ENCODE measurements around the gene SETBP1.

SETBP1 gene

GRCh38 chr18:44901283-44901682, 220.6 kb downstream of the SETBP1 start:
- no peak for DNase-seq
- ATAC-seq = no peak

DNA sequence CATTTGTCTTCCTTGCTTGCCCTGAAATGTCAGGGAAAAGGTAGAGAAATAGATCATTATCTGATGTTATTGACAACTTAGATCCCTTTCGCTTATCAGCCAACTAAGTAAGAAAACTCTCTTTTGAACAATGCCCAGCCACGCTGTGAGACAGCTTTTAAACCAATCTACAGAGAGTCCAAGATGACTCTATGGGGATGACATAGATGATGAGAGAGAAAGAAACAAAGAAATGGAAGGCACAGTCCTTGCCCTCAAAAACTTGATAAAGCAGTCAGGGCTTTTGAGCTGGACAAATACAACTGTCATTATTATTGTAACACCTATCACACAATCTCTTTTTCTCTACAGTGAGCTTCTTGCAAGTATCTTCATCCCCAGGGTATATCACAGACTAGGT, 222.6 kb downstream of the SETBP1 start:
- DNase-seq (no peak), ATAC-seq (no peak)

DNA sequence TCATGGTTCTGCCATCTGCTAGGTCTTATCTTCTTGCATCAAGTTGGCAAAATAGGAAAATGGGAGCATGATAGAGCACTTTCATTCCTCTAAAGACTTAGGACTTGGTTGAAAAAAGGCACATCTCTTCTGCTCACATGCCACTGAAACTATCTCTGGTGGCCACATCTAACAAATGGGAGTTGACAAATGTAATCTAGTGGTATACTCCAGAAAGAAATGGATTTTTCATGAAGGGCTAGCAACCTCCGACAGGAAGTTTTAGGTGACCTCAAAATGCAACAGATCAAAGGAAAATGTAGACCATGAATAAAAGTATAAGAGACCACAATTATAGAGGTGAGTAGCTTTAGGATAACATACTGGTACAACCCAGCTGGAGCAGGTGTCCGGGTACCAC, 224.1 kb downstream of the SETBP1 start:
- DNase-seq (no peak), ATAC-seq (no peak)

DNA sequence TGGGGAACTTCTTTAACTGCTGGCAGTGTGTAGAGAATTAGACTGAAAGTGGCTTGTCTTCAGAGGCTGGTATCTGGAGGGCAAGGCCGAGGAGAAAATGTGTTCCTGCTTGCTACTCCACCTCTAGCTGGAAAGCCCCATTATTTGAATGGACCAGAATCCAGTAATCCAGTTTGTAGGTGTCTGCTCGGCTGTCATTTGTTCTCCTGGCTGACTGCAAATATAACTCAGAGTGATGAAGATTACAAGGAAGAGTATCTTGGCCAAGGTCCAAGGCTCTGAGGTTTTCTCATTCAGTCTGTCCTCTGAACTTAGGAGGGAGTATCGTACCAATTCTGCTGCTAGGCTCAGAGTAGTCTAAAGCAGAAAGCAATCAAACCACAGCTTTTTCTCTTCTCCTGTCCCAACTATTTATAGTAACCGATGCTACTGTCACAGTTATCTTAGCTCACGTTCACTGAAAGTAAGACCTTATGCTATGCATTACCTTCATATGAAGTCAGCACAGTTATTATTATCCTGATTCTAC, 228.6 kb downstream of the SETBP1 start:
- DNase-seq (no peak), ATAC-seq (no peak)

DNA sequence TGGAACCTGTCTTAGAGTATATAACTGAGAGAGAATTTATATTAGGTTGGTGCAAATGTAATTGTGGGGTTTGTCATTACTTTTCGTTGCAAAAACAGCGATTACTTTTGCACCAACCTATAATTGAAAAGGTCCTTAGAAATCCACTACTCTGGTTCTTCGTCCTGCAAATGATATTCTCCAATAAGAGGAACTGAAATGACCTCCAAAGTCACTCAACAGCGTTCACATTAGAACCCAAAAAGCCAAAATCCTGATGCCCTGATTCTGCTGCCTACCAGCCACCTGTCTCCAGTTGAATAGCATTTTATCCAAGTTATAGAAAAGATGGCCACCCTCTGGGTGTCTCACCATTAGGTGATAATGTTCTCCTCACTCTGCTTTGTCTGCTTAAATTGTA, 230.6 kb downstream of the SETBP1 start:
- no peak for ATAC-seq
- DNase-seq = no peak

DNA sequence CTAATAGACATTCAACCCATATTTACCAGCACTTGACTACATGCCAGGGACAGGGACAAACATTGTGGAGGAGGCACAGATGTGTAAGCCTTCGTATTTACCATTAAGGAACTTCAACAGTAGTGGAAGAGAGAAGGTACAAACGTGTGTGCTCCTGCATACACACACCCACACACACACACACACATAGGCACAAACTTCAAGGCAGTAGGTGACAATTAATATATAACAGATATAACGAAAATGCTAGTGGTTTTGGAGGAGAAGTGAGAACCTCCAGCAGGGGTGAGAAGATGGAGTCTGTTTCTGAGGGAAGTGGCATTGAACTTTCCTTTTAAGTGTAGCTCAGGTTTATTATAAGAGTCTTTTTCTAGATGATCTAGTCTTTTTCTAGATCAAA, 231.1 kb downstream of the SETBP1 start:
- DNase-seq (no peak), ATAC-seq (no peak)

DNA sequence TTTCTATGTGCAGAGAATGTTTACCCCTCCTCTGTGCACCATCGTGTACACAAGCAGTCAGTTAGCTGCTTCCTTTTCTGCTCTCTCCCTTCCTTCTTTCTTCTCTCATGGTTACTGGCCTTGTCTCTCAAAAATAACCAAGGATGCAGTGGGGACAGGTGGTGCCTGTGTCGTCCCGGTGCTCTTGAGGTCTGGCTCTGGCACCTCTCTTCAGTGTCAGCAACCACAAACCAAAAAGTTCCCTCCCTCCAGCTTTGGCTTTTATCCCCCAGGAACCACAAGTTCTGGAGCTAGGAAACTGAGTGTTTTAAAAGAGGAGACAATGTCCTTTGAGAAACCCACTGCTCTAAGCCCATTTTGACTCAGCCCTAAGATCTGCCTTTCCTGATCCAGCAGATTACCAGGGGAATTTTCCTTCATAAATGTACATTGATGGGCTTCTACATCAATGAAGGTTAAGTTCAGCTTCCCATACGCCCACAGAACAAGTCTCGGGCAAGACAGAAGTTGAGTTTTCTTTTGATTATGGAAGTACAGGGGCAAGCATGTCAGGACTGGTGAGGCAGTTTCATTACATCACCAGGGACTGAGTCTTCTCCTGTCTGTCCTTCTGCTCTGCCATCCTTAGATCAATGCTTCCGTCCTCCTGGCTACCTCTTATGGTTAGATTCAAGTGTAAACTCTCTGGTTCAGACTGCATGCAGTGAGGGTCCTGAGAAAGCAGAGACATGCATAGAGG, 232.2 kb downstream of the SETBP1 start:
- no peak for ATAC-seq

GRCh38 chr18:44914028-44914427, 233.3 kb downstream of the SETBP1 start:
- ATAC-seq = no peak

More for the DNA sequence above, 232.2 kb downstream of the SETBP1 start:
- DNase-seq = no peak

DNA sequence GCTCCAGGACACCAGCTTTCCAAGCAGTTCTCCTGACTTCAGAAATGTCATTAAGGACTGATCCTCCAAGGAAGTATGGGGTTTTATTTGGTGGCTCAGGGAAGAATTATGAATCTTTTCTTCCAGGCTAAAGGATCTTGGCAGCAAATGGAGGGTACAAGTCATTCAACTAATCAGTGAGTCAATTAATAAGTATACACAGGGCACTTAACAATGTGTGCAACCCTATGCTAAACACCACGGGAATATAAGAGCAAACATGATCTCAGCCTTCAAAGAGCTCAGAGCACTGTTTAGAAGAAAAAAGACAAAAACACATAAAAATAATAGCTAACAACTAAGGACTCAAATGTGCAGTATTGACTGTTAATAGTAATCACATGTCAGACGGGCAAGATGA, 234.5 kb downstream of the SETBP1 start:
- ATAC-seq (no peak), DNase-seq (no peak)

More at GRCh38 chr18:44914028-44914427, 233.3 kb downstream of the SETBP1 start:
- no peak for DNase-seq

GRCh38 chr18:44915661-44916060, 235.0 kb downstream of the SETBP1 start:
- no peak for DNase-seq

DNA sequence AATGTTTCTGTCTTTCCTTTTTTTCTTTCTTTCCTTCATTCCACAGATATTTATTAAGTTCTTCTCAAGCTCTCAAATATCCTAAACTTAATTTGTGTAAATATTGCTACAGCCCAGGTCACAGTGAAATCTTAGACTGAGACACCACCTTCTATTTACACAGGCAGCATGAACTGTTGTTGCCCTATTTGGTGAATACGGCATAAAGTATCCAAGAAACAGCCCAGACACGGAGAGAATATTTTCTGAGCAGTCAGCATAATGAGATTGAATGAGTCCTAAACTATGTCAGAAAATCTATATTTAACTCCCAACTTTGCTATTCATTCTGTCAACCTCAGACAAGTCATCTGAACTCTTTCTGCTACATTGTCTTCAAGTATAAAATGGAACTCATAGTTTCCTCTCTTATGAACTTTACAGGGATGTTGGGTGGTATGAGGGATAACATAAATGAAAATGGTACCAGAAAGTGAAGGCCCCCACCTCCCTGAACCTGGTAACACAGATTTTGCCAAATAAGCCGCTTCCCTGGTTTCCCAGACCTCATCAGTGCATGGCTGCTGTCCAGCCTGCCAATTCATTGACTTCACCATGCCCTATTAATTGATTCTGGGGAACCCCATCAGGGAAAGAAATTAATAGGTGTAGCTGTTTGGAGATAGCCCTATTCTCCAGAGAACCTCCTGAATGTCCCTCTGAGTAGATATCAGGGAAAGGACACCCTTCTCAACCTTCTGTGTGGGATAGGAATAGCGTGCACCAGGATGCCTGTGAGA, 235.9 kb downstream of the SETBP1 start:
- no peak for ATAC-seq
- DNase-seq = no peak

More at GRCh38 chr18:44915661-44916060, 235.0 kb downstream of the SETBP1 start:
- no peak for ATAC-seq

DNA sequence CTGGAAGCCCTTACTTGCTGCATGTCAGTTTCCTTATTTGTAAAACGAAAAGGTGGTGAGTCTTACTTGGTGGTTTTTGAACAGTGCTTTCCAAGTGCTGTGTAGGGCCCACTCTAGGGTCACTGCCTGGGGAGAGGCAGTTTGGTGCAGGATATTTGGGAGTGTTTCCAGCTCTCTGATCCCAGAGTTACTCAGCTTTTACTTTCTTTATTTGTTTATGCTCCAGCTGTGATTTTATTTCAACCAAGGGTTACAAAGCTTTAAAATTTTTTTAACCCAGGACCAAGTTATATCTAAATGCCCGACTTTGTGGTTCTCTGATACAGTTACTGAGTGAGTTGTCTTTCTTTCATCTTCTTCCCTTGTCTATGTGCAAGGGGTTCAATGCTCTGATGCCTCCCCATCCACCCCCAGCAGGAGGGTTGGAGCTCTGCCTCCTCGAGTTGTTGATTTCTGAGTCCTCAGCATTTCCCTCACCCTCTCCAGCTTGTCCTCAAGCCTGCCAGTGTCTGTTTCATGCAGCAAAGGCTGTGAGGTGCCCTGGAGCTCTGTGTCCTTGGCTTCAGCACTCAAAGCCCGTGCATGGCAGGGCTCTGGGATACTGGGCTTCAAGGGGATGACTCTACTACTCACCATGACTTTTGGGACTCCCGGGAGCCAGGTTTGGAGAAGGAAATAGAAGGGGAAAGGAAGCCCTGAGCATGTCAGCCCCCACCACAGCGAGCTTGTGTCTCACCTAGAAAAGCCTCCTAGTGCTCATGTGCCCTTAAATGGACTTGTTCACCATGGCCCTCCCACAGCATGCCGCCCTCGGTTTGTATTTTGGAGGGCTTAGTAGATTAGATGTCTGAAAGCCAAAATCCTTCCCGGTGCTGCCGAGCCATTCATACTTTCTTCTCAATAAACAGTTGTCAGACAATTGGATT, 236.8 kb downstream of the SETBP1 start:
- no peak for DNase-seq
- no peak for ATAC-seq

DNA sequence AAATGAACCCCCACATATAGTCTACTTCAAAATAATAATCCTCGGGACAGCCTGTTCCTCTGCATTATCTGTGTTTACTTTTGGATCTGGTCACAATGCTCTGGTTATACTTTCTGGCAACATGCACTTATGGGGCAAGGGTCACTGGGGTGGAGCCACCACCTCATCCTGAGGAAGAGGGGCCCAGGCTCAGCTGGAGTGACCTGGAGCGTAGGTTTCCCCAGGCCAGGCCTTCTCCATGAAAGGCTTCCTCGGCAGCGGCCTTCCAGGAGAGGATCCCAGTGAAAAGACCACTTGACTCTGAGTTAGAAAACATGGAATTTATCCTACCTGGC, 237.4 kb downstream of the SETBP1 start:
- DNase-seq (no peak), ATAC-seq (no peak)

GRCh38 chr18:44920441-44920840, 239.8 kb downstream of the SETBP1 start:
- DNase-seq = no peak
- no peak for ATAC-seq

DNA sequence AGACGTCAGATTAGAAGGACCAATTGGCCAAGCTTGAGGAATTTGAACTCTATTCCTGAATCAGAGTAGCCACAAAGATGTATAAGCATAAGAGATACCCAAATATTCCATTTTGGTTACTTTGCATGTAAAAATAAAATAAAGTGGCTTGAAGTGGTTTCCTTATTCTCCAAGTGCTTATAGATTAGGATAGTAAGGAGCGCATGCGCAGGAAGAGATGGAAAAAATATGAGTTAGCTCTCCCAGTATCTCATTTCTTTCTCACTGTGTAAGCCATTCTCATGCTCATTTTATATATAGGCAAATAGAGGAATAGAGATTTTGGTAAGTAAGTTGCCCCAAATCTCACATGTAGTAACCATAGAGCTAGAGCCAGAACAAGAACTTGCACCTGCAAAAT, 241.3 kb downstream of the SETBP1 start:
- no peak for ATAC-seq

GRCh38 chr18:44922968-44923367, 242.3 kb downstream of the SETBP1 start:
- DNase-seq = no peak
- ATAC-seq = no peak

More for the DNA sequence above, 241.3 kb downstream of the SETBP1 start:
- no peak for DNase-seq

DNA sequence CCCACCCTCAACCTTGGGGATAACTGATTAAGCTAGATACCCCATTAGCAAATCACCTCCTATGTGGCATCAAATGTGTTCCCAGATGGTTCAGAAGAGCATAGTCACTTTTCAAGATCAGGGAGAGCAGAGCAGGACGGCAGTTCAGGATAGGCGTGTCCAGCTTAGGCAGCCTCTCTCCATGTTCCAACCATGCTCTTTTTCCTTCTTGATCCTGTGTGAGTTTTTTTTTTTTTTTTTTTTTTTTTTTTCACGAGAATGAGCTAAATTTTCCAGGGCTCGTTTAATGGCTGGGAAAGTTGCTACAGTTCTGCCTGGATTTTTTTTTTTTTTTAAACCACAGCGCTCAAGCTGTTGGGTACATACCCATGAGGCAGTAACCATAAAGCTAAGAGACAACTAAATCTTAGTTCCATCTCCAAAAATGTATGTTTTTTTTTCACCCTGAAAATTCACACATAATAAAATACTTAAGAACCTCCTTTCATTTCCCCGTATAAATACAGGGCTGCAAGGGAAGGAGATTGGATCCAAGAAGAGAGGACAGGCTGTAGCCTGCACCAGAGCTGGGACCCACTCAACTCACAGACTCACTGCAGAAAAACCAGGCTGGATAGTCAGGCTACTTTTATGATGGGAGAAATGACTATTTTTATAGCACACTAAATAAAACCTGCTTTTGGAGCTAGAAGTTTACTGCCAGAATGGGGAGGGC, 244.3 kb downstream of the SETBP1 start:
- no peak for DNase-seq
- no peak for ATAC-seq

GRCh38 chr18:44927127-44927849, 246.6 kb downstream of the SETBP1 start:
- no peak for DNase-seq

DNA sequence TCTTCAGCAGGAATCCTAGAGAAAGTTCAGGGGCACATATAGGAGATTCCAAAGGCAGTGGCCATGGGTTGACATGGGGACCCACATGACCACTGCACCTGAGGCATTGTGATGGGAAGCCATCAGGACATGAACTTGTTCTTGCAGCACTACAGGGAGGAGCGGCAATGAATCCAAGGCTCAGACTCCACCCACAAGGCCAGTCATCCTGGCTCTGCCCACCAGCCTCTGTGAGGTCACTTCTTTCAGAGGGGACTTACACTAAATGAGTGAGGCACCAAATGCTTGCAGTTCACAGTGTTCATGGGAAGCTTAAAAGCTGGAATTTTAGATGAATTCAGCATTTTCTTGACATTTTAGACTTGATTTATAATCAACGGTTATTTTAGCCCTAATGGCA, 254.2 kb downstream of the SETBP1 start:
- no peak for ATAC-seq
- DNase-seq = no peak

More at GRCh38 chr18:44927127-44927849, 246.6 kb downstream of the SETBP1 start:
- ATAC-seq = peak; percentile 69

- DNase-seq = no peak
- ATAC-seq = no peak
These were observed 254.8 kb downstream of the SETBP1 start for GRCh38 chr18:44935455-44935854.

GRCh38 chr18:44936485-44936884, 255.8 kb downstream of the SETBP1 start:
- DNase-seq = no peak

More at GRCh38 chr18:44936485-44936884, 255.8 kb downstream of the SETBP1 start:
- ATAC-seq = no peak

Measured in stimulated activated naive CD8-positive, alpha-beta T cell treated with anti-CD3 and anti-CD28 coated beads, Interleukin-15, Interleukin-2, amounts not matched to agents 100 U/mL and 50 U/mL, for 24 hours (primary cell).